ENCODE measurements around the gene TNFSF8. TPM values are rescaled to one million over a fixed set of nuclear protein-coding genes. Genes with fewer than 3 reads are reported as not detected.

TNFSF8 gene
- total and polyA plus RNA-seq, 2 of the 8 experiments (the other 6 are each of a cell fraction or from before 2014, with no cell fraction given) = not detected

- CTCF ChIA-PET (ENCODE audit: partially characterized antibody) = interaction anchor here (1.0 to 1.9 kb wide), 3 partner anchors 17 to 254 kb away, joined by 4 to 6 read pairs (median 4); no protein-coding TSS in a partner anchor
- TF ChIP-seq CHD2 (IDR thresholded peaks at IDR 0.05; ENCODE audit: low read length) = no peak
- TF ChIP-seq CBX5 (IDR thresholded peaks at IDR 0.05; ENCODE audit: low read depth, low read length) = no peak
- TF ChIP-seq CHD1 (IDR thresholded peaks at IDR 0.05; ENCODE audit: low read depth, low read length) = no peak
- TF ChIP-seq E2F6 (IDR thresholded peaks at IDR 0.05) = no peak
- no peak for TF ChIP-seq POLR2A (IDR thresholded peaks at IDR 0.05; ENCODE audit: control extremely low read depth in 1 of 2, low read depth in 2 of 2, low read length in 2 of 2)
- no peak for TF ChIP-seq MAX (IDR thresholded peaks at IDR 0.05)
- no peak for TF ChIP-seq SP1 (IDR thresholded peaks at IDR 0.05; ENCODE audit: low read depth, low read length)
- TF ChIP-seq BCL11A (IDR thresholded peaks at IDR 0.05; ENCODE audit: low read depth in 2 of 2, low read length in 2 of 2) = no peak
- TF ChIP-seq ASH2L (IDR thresholded peaks at IDR 0.05; ENCODE audit: low read length) = no peak
- TF ChIP-seq CTCF (IDR thresholded peaks at IDR 0.05; ENCODE audit: control extremely low read depth in 1 of 3, insufficient read depth in 1 of 3, low read depth in 1 of 3, low read length in 3 of 3) = no peak
- TF ChIP-seq FOSL1 (IDR thresholded peaks at IDR 0.05; ENCODE audit: insufficient read depth, low read depth, low read length) = no peak
- TF ChIP-seq SP2 (IDR thresholded peaks at IDR 0.05; ENCODE audit: low read length) = no peak
Observed at GRCh38 chr9:114935119-114935518, 4.7 kb upstream of the TNFSF8 start.

More at GRCh38 chr9:114935119-114935518, 4.7 kb upstream of the TNFSF8 start:
- no peak overlapping the region for H3K4ac ChIP-seq (replicated peaks; ENCODE audit: insufficient read length, low read depth, low read length)
- H2BK15ac ChIP-seq (ENCODE audit: low read length) = no peak overlapping the region
- no peak overlapping the region for H3K14ac ChIP-seq (ENCODE audit: insufficient read length)
- no peak overlapping the region for H3K4me2 ChIP-seq (ENCODE audit: insufficient read depth in 1 of 2, low read depth in 2 of 2, low read length in 2 of 2)
- peaks cover 4% of the 10 kb centered on the region; the same call in 1 of the 2 replicates for H3K23me2 ChIP-seq (ENCODE audit: low read depth, low read length)
- POLR2A ChIA-PET (ENCODE audit: partially characterized antibody) = no interaction called here
- no peak for DNase-seq (ENCODE audit: low read depth in 1 of 2, low spot score in 2 of 2)
- no peak overlapping the region for H2BK120ac ChIP-seq (replicated peaks; ENCODE audit: low read depth, low read length)
- no peak overlapping the region for H2AFZ ChIP-seq (ENCODE audit: low read length)
- 86% methylated on average over 3 of the region's 3 CpGs; no CpG with 5 or more reads in 1 of the 2 experiments for WGBS, 2 experiments (ENCODE audit: extremely low coverage in 1 of 2, insufficient coverage in 1 of 2, insufficient read length in 1 of 2, insufficient replicate concordance in 2 of 2, low coverage in 1 of 2, low lambda C conversion rate in 2 of 2, missing lambda C conversion rate in 1 of 2)
- H3K36me3 ChIP-seq (ENCODE audit: control insufficient read depth in 2 of 4, insufficient read depth in 4 of 4, low read length in 3 of 4) = no peaks in the 10 kb centered on the region
- no peak overlapping the region for H3K56ac ChIP-seq (replicated peaks; ENCODE audit: insufficient read length, low read depth, low read length)
- H2BK5ac ChIP-seq (ENCODE audit: low read depth, low read length) = no peak overlapping the region
- H3K79me1 ChIP-seq (ENCODE audit: low read depth, low read length) = no peaks in the 10 kb centered on the region
- FAIRE-seq = no peak
- H3K9ac ChIP-seq (replicated peaks in 1 of 4; ENCODE audit: extremely low read depth in 1 of 4, low read depth in 3 of 4, low read length in 3 of 4) = no peak overlapping the region
- peaks cover 16 to 37% (median 36%) of the 10 kb centered on the region in 4 experiments for H3K27me3 ChIP-seq (replicated peaks in 1 of 4; ENCODE audit: control insufficient read depth in 3 of 4, extremely low read depth in 1 of 4, insufficient read depth in 3 of 4, low read length in 3 of 4)
- no peak overlapping the region for H2BK20ac ChIP-seq (ENCODE audit: low read length)
- H4K8ac ChIP-seq (ENCODE audit: extremely low read depth, insufficient read depth, low read length) = no peak overlapping the region
- H4K20me1 ChIP-seq (replicated peaks in 1 of 2; ENCODE audit: control insufficient read depth in 1 of 2, insufficient read depth in 2 of 2, low read length in 2 of 2) = peaks cover 3 to 8% of the 10 kb centered on the region in 2 experiments
- no peaks in the 10 kb centered on the region for H3K4me1 ChIP-seq (replicated peaks in 1 of 4; ENCODE audit: control insufficient read depth in 3 of 4, insufficient read depth in 4 of 4, low read length in 3 of 4)
- H2BK12ac ChIP-seq (ENCODE audit: low read depth, low read length) = no peak overlapping the region
- no peak overlapping the region for H3K23ac ChIP-seq (ENCODE audit: insufficient read length)
- no peaks in the 10 kb centered on the region for H3K79me2 ChIP-seq (ENCODE audit: control insufficient read depth in 1 of 2, insufficient read depth in 2 of 2, low read length in 2 of 2)
- no peak overlapping the region for H3K27ac ChIP-seq (ENCODE audit: low read depth, low read length)
- H3K9me3 ChIP-seq (ENCODE audit: insufficient read depth in 2 of 2, low read depth in 1 of 2, low read length in 1 of 2) = no peaks in the 10 kb centered on the region
- H2AK5ac ChIP-seq (ENCODE audit: low read depth, low read length) = no peak overlapping the region
- no peak overlapping the region for H4K5ac ChIP-seq (ENCODE audit: insufficient read length, low read depth, low read length)
- no peak overlapping the region for H4K91ac ChIP-seq (replicated peaks; ENCODE audit: insufficient read length, low read length)
- no peak overlapping the region for H3K18ac ChIP-seq (ENCODE audit: extremely low read depth, low read length)
- no peak overlapping the region for H3K4me3 ChIP-seq (ENCODE audit: extremely low read depth in 1 of 4, insufficient read depth in 2 of 4, low read depth in 3 of 4, low read length in 4 of 4)

Data from H1 (cell line).